GM18873 (cell line): ENCODE measurements around the gene S100A16.

Source experiments
- ATAC-seq: cut with Tn5 transposase; IDR thresholded peaks from one replicate; pipeline ENCODE4 v1.9.1; 2021; ENCODE audit warnings: mild to moderate bottlenecking, moderate library complexity, moderate number of reproducible peaks; ENCODE audit not compliant: unreplicated experiment, low FRiP score

Gene S100A16

GRCh38 chr1:153639280-153639679, 26.3 kb upstream of the S100A16 start:
- no peak for ATAC-seq

GRCh38 chr1:153638261-153638660, 25.3 kb upstream of the S100A16 start:
- ATAC-seq = no peak

DNA sequence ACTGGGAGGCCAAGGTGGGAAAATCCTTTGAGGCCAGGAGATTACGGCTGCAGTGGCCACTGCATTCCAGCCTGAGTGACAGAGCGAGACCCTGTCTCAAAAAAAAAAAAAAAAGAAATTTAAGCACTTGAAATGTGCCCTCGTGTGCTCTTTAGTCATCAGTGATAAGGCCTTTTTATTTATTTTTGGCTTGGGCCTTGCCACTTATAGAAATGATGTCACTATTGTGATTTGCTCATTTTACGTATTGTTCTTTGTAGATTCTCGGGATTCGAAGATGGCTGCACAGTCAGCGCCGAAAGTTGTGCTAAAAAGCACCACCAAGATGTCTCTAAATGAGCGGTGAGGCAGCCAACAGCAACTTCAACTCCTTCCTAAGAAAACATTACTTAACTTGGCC, 23.4 kb upstream of the S100A16 start:
- no peak for ATAC-seq

DNA sequence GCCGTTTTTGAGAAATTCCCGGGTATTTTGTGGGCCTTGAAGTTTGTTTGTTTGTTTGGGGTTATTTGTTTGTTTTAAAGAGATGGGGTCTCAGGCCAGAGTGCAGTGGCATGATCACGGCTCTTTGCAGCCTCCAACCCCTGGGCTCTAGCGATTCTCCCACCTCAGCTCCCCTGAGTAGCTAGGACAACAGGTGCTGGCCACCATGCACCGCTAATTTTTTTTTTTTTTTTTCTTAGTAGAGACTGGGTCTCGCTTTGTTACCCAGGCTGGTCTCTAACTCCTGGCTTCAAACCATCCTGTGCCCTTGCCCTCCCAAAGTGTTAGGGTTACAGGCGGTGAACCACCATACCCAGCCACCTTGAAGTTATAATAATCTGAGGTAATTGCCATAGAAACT, 22.9 kb upstream of the S100A16 start:
- ATAC-seq = no peak

GRCh38 chr1:153633754-153634665, 21.1 kb upstream of the S100A16 start, which contains the start of gene CHTOP:
TSS of gene CHTOP (plus strand) at chr1:153634066. CDS start at chr1:153636589, 2,523 bp downstream.
- peak; percentile 88 for ATAC-seq

DNA sequence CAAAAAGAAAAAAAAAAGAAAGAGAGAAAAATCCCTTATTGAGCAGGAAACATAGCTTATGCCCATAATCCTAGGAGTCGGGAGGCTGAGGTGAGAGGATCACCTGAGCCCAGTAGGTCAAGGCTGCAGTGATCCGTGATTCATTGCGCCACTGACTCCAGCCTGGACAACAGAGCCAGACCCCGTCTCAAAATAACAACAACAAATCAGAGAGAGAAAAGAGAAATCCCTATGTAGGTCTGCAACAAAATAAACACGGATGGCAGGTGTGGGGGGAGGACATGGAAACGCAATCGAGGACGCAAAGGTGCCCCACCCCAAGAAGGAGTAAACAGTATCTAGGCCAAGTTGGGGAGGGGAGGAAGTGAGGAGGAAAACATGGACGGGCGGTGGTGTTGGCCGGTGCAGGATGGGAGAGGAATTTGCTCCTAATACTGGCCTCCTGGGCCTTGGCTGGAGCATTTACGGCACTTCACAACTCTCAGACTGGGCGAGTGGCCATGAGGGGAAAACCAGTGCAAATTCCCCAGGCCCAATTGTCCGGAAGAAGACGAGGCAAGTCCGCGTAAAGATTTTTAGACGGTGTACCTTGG, 20.3 kb upstream of the S100A16 start:
- ATAC-seq = no peak

DNA sequence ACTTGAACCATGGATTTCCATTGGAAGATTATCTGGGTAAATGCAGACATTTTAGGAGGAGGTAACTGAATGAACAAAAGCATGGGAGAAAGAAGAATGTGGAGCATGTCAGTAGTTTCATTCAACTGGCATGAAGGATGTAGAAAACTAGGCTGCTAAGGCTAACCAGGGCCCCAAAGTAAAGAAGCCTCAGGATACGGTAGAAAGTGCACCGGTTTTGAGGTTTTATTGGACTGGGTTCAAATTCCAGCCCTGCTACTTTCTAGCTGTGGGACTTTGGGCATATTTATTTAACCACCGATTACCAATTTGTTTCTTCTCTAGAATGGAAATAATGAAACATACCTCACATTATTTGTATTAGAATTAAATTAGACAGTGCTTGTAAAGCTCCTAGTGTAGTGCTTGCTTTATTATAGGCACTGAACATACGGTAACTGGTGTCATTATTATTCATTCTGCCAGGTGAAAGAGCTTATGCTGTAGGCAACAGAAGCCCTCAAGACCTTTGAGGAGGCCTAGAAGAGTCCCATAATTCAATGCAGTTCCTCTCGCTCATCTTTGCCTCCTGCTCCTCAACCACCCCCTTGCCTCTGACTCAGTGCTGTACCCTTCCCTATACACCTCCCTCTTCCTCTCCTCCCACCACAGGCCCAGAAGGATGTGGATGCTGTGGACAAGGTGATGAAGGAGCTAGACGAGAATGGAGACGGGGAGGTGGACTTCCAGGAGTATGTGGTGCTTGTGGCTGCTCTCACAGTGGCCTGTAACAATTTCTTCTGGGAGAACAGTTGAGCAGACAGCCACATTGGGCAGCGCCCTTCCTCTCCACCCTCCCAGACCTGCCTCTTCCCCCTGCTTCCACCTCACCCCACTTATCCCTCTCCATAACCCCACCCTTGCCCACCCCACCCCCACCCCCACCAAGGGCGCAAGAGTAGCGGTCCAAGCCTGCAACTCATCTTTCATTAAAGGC, 18.4 kb upstream of the S100A16 start:
- no peak for ATAC-seq

DNA sequence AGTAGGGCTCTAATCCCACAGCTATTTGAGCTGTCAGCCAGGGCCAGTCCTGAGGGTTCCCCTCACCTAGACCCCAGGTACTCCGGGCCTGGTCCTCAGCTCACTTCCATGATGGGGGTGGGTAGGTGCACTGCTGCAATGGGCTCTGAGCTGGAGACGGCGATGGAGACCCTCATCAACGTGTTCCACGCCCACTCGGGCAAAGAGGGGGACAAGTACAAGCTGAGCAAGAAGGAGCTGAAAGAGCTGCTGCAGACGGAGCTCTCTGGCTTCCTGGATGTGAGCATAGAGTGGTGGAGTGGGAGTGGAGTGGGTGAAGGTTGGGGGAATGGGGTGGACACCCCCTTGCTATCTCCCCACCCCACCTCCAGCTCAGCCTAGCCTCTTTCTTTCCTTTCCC, 17.4 kb upstream of the S100A16 start:
- no peak for ATAC-seq

GRCh38 chr1:153629971-153630370, 17.0 kb upstream of the S100A16 start:
- ATAC-seq = no peak

- ATAC-seq = no peak
Observed at GRCh38 chr1:153629343-153629665, 16.4 kb upstream of the S100A16 start.

DNA sequence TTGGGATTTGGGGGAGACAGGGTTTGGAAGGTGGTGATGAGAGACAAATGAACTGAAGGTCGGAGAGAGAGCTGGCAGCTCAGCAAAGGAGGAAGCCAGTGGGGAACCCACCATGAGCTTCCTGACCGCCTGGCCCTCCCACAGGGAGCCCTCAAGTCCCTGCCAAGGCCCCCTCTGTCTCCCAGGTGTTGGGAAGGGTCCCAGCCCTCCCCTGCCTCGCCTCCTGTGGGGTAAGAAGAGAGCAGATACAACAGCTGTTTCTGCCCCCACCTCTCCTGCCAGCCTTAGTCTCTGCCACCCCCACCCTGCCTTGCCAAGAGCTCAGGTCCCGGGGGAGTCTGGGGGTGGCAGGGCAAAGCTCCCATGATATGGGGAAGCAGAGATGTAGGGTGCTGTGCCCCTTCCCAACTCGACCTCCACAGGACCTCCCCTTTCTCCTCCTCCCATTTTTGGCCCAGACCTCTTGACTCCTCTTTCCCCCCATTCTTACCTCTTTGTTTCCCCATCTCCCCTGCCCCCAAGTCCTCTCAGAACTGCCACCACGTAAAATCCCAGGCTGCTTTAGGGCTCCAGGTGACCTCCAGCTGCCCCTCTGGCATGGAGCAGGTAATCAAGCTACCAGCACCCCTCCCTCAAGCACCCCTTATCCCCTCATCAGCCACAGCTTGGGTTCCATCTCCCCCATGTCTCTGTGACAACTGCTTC, 15.9 kb upstream of the S100A16 start:
- ATAC-seq = no peak

- ATAC-seq = no peak
Observed at GRCh38 chr1:153627715-153628626, 15.0 kb upstream of the S100A16 start, which contains the start of gene S100A1. TSS of gene S100A1 (plus strand) at chr1:153628434. CDS start at chr1:153630522, 2,088 bp downstream.

DNA sequence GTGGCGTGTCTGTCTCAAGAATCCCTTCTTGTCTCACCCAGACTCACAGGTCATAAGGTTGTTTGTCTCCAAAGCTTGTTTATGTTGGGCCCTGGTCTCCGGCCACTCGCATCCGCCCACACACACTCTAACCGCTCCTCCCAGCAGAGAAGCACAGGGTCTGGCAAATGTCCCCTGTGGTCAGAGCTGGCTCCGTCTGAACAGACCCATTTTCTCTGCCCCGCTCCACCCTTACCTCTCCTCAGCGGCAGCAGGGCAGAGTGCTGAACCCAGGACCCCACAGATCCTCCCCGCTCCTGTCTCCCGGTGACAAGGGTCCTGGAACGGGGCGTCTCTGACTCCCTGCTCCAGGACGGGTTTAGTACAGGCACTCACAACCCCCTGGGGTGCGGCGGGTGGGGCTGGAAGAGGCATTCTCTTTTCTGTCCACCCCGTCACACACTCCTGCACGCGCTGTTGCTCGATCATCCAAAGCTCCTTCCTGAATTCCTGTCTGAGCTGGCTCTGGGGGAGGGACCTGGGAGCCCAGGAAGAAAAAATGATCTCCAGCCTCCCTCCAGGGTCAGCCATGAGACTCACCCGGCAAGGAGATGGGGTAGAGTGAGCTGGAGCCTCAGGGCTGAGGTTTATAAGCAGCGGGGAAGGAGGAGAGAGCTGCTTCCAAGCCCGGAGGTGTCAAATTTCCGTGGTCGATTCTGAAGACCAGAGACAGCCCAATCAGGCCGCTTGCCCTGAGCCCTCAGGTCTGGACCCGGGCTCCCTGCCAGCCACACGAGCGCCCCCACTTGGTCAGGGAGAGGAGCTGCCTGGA, 14.2 kb upstream of the S100A16 start, which contains the start of gene S100A13:
Gene S100A13 (minus strand): TSS at position 602 of the 811 bp plus-strand sequence. CDS start 1,033 bp downstream, outside the sequence.
- ATAC-seq = no peak

GRCh38 chr1:153626477-153626903, 13.6 kb upstream of the S100A16 start:
- no peak for ATAC-seq

DNA sequence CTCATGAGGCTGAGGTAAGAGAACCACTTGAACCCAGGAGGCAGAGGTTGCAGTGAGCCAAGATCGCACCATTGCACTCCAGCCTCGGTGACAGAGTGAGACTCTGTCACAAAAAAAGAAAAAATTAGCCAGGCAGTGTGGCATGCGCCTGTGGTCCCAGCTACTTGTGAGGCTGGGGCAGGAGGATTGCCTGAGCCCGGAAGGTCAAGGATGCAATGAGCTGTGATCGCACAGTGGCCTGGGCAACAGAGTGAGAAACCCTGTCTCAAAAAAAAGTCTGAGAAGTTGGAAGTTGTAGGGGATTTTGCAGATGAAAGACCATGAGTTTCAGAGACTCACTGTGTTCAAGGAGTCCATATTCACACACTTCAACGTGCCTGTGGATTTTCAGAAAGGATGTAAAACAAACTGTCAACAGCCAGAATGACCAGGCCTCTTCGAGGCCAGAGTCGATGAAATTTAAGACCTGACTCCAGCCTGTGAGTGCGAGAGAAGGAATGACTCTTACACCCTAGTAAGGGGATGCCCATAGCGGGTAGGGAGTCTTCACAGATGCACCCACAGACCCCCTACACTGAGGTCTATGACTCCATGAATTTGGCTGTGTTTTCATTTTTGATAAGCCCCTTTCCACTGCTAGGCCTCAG, 12.2 kb upstream of the S100A16 start:
- ATAC-seq = no peak

DNA sequence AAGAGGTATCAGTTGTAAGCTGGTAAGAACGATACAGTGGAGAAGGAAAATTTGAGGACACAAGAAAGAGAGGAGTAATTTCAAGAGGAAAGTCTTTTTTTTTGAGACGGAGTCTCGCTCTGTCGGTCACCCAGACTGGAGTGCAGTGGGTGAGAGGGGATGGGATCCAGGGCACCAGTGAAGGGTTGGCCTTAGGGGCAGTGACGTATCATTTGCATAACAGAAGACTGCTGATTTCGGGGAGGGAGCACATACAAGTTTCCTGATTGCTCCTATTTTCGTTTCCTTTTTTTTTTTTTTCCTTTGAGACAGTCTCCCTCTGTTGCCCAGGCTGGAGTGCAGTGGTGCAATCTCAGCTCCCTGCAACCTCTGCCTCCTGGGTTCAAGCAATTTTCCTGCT, 10.2 kb upstream of the S100A16 start:
- no peak for ATAC-seq

GRCh38 chr1:153619171-153619570, 6.2 kb upstream of the S100A16 start:
- no peak for ATAC-seq

GRCh38 chr1:153617663-153618062, 4.7 kb upstream of the S100A16 start:
- no peak for ATAC-seq
